Muscle of leg (tissue), 11 donors: ENCODE measurements around the gene SCAPER. TPM values are rescaled to one million over a fixed set of nuclear protein-coding genes. Genes with fewer than 3 reads are reported as not detected.

ENCODE experiments used
- DNase-seq: peaks from one replicate; pipeline ENCODE4 v3.0.0; 2013
- H3K27ac ChIP-seq: one replicate; pipeline ENCODE4 v1.5.1; 2013; ENCODE audit warnings: mild to moderate bottlenecking, low read length, control low read depth
- H3K27me3 ChIP-seq: one replicate; pipeline ENCODE4 v1.6.1; 2013; ENCODE audit warnings: low read length; ENCODE audit not compliant: control insufficient read depth, insufficient read depth
- H3K36me3 ChIP-seq: one replicate; pipeline ENCODE4 v1.6.1; 2013; ENCODE audit warnings: low read length; ENCODE audit not compliant: control insufficient read depth, insufficient read depth
- H3K4me1 ChIP-seq: one replicate; pipeline ENCODE4 v1.6.1; 2013; ENCODE audit warnings: low read length; ENCODE audit not compliant: control insufficient read depth, insufficient read depth
- H3K4me3 ChIP-seq: one replicate; pipeline ENCODE4 v1.5.1; 2013; ENCODE audit warnings: low read length, control low read depth
- H3K9me3 ChIP-seq: replicated peaks from 2 replicates; pipeline ENCODE4 v1.6.1; 2013; ENCODE audit warnings: low read depth, low read length; ENCODE audit not compliant: control insufficient read depth
- WGBS: methylation state at CpG from one replicate; pipeline ENCODE4 v1.1.5; 2013; ENCODE audit warnings: missing lambda C conversion rate; ENCODE audit not compliant: insufficient coverage; 5-methylcytosine and 5-hydroxymethylcytosine counted together
- polyA plus RNA-seq, 8 donors: library from polyadenylated mRNA; unstranded; fragments of 120-200 nt; gene quantifications; one replicate each; pipeline versions ENCODE4 v1.2.1 to v1.2.3, GENCODE V29; 2013; ENCODE audit warnings: inconsistent platforms in 1 of 8, low replicate concordance in 1 of 8; ENCODE audit not compliant: insufficient read length in 8 of 8, insufficient read depth in 1 of 8
- total RNA-seq: library from RNA; stranded (reverse); fragments of 120-200 nt; gene quantifications from one replicate; pipeline ENCODE4 v1.2.4, GENCODE V29; 2013

SCAPER gene
- total and polyA plus RNA-seq, 9 donors: 61.5 to 83.1 (median 73.5) TPM

DNA sequence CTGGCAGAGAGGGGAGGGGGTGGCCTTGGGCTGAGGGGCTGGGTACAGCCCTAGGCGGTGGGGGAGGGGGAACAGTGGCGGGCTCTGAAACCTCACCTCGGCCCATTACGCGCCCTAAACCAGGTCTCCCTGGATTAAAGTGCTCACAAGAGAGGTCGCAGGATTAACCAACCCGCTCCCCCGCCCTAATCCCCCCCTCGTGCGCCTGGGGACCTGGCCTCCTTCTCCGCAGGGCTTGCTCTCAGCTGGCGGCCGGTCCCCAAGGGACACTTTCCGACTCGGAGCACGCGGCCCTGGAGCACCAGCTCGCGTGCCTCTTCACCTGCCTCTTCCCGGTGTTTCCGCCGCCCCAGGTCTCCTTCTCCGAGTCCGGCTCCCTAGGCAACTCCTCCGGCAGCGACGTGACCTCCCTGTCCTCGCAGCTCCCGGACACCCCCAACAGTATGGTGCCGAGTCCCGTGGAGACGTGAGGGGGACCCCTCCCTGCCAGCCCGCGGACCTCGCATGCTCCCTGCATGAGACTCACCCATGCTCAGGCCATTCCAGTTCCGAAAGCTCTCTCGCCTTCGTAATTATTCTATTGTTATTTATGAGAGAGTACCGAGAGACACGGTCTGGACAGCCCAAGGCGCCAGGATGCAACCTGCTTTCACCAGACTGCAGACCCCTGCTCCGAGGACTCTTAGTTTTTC lies 563.6 kb downstream of the SCAPER start:
- no peak for DNase-seq
- Histone ChIP-seq H3K36me3 (no peaks in the 10 kb centered on the region), H3K27ac (no peak overlapping the region), H3K4me3 (no peak overlapping the region), H3K9me3 (no peaks in the 10 kb centered on the region), H3K27me3 (peaks cover 93% of the 10 kb centered on the region), H3K4me1 (peaks cover 59% of the 10 kb centered on the region)
- WGBS: 3% methylated on average over 33 of the region's 42 CpGs

DNA sequence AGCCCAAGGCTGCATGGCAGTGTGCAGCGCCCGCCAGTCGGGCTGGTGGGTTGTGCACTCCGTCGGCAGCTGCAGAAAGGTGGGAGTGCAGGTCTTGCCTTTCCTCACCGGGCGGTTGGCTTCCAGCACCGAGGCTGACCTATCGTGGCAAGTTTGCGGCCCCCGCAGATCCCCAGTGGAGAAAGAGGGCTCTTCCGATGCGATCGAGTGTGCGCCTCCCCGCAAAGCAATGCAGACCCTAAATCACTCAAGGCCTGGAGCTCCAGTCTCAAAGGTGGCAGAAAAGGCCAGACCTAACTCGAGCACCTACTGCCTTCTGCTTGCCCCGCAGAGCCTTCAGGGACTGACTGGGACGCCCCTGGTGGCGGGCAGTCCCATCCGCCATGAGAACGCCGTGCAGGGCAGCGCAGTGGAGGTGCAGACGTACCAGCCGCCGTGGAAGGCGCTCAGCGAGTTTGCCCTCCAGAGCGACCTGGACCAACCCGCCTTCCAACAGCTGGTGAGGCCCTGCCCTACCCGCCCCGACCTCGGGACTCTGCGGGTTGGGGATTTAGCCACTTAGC lies 564.3 kb downstream of the SCAPER start:
- H3K9me3 ChIP-seq: no peaks in the 10 kb centered on the region
- H3K4me1 ChIP-seq: peaks cover 59% of the 10 kb centered on the region
- 2% methylated on average over 31 of the region's 35 CpGs for WGBS
- no peak overlapping the region for H3K27ac ChIP-seq
- no peak overlapping the region for H3K4me3 ChIP-seq
- H3K36me3 ChIP-seq: no peaks in the 10 kb centered on the region
- H3K27me3 ChIP-seq: peaks cover 93% of the 10 kb centered on the region
- DNase-seq: no peak

DNA sequence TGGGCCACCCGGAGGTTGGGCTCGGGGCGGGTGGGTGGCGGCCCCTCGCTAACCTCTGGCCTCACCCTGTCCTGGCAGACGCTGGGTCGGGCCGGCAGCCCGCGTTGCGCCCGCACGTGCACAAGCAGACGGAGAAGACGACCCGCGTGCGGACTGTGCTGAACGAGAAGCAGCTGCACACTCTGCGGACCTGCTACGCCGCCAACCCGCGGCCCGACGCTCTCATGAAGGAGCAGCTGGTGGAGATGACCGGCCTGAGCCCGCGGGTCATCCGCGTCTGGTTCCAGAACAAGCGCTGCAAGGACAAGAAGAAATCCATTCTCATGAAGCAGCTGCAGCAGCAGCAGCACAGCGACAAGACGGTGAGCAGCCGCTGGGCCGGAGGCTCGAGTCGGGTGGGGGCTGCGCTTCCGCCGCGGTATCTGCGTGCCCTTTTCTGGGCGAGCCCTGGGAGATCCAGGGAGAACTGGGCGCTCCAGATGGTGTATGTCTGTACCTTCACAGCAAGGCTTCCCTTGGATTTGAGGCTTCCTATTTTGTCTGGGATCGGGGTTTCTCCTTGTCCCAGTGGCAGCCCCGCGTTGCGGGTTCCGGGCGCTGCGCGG lies 564.8 kb downstream of the SCAPER start:
- Histone ChIP-seq H3K27me3 (peaks cover 93% of the 10 kb centered on the region), H3K4me3 (peak overlapping the region; percentile 22), H3K9me3 (no peaks in the 10 kb centered on the region), H3K36me3 (no peaks in the 10 kb centered on the region), H3K4me1 (peaks cover 61% of the 10 kb centered on the region), H3K27ac (no peak overlapping the region)
- peak; percentile 67 for DNase-seq
- 2% methylated on average over 53 of the region's 53 CpGs for WGBS

DNA sequence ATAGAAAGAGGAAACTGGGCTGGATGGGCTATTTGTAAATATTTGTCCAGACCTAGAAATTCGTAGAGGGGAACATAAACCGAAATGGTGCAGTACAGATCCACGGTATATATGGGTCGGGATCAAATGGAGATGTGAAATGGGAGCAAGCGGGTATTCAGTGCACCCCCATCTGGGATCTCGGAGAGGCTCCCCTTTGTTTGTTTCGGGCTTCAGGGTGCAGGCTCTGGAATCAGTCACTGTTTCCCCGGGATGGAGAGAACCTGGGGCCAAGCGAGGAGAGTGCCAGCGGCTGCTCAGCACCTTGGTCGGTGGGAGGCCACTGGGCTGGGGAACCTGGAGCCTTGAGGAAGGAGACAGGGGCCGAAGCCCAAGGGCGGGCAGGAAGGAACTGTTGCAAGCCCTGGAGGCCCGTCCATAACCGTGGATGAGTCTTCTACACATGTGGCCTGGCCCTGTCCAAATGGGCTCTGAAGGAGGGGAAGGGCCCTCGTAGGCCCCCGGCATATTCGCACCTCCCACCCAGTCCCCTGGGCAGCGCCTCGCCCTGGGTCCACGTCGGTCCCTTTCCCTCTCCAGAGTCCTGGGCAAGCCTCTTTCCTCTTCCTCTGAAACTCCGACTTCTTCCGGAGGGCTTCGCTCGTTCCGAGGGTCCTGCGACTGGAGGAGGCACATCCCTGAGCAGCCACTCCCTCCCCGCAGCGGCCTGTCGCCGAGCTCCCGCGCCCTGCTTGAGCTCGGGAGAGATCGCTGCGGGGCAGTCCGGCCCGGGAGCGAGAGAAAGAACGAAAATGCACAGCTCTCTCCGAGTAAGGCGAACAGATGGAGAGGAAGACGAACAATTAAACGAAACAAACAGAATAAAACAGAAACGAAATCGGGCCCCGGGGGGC lies 565.6 kb downstream of the SCAPER start:
- Histone ChIP-seq H3K4me3 (peak overlapping the region; percentile 22), H3K9me3 (no peaks in the 10 kb centered on the region), H3K4me1 (peaks cover 66% of the 10 kb centered on the region), H3K27me3 (peaks cover 96% of the 10 kb centered on the region), H3K27ac (no peak overlapping the region), H3K36me3 (no peaks in the 10 kb centered on the region)
- peak; percentile 48 for DNase-seq
- WGBS: 9% methylated on average over 43 of the region's 48 CpGs

DNA sequence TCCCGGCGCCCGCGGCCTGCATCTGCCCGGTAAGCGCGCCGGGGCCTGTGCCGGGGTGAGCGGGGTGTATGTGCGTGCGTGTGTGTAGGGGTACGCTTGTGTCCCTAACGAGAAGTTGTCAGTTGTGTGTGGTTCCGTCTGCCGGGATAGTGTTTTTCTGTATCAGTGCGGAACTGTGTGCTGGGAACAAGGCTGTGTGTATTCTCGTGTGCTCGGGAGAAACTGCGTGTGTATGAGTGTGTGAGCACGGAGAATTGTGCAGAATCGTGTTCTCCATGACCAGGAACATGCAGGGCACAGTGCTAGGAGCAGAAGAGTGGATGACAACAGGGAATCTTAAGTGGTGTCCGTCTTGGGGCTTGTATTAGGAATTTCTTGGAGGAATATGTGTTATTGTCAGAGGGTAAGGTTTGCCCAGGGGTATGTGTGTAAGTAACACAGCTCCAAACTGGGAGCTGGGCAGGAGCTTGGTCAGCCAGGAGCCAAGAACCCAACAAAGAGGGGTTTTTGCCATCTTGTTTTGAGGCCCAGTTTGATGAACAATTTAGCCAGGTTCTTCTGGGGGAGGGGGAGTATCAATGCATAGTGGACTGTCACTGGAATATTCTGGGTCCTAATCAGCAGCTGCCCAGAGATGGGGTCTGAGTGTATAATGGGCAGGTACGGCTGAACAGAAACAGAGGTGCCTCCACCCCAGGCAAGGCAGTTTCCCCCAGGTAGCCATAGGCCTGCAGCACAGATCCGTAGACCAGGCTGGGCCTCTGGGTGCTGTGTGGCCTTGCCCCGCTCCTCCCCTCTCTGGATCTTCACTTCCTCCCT lies 566.4 kb downstream of the SCAPER start:
- Histone ChIP-seq H3K4me1 (peaks cover 66% of the 10 kb centered on the region), H3K36me3 (no peaks in the 10 kb centered on the region), H3K9me3 (no peaks in the 10 kb centered on the region), H3K27me3 (peaks cover 99% of the 10 kb centered on the region), H3K27ac (no peak overlapping the region), H3K4me3 (no peak overlapping the region)
- 18% methylated on average over 22 of the region's 26 CpGs for WGBS
- DNase-seq: no peak

DNA sequence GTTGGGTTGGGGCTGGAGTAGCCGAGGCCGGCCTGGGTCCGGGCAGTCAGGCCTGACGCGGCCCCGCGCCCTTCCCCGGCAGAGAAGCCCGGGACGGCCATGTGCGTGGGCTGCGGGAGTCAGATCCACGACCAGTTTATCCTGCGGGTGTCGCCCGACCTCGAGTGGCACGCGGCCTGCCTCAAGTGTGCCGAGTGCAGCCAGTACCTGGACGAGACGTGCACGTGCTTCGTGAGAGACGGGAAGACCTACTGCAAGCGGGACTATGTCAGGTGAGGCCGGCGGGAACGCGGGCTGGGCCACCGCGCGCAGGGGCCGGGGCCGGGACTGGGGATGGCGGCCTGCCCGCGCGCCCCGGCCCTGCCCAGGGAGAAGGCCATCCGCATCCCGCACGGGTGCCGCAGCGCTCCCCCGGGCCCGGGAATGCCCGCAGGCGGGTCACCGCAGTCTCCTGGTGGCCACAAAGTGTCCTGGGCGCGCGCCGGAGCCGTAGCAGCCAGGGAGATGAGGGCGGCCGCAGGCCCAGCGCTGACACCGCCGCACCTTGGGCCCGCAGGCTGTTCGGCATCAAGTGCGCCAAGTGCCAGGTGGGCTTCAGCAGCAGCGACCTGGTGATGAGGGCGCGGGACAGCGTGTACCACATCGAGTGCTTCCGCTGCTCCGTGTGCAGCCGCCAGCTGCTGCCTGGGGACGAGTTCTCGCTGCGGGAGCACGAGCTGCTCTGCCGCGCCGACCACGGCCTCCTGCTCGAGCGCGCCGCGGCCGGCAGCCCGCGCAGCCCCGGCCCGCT lies 567.2 kb downstream of the SCAPER start:
- Histone ChIP-seq H3K4me1 (peaks cover 65% of the 10 kb centered on the region), H3K4me3 (no peak overlapping the region), H3K27ac (no peak overlapping the region), H3K9me3 (no peaks in the 10 kb centered on the region), H3K27me3 (peaks cover 99% of the 10 kb centered on the region), H3K36me3 (no peaks in the 10 kb centered on the region)
- WGBS: 2% methylated on average over 89 of the region's 89 CpGs
- peak; percentile 20 for DNase-seq

DNA sequence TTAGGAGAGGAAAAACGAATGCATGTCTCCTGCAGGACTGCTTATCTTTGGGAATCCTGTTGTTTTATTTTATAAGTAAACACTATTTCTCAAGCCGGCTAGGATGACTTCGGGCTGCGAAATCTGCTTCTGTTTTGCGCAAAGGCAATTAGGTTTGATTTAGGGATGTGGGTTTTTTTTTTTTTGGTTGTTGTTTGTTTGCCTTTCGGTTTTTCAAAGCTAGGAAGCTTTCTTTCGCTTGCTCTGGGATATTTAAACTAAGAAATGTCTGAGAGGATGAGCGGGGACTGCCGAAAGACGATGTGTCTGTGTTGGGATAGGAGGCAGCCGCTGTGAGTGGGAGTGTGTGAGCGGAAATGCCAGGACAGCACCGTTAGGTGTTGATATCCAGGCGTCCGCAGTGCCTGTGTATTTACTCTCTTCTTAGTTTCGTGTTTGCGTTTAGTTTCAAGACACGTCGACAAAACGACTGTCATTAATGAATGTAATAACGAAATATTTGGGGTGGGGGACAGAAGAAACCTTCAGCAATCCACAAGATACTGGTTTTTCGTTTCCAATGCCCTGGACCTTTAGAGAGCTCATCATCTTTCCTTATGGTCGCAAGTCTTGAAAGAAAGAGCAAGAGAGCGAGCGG lies 568.0 kb downstream of the SCAPER start:
- Histone ChIP-seq H3K9me3 (no peaks in the 10 kb centered on the region), H3K27ac (no peak overlapping the region), H3K36me3 (no peaks in the 10 kb centered on the region), H3K4me1 (peaks cover 62% of the 10 kb centered on the region), H3K27me3 (peaks cover 100% of the 10 kb centered on the region), H3K4me3 (no peak overlapping the region)
- DNase-seq: no peak
- WGBS: 4% methylated on average over 16 of the region's 25 CpGs

DNA sequence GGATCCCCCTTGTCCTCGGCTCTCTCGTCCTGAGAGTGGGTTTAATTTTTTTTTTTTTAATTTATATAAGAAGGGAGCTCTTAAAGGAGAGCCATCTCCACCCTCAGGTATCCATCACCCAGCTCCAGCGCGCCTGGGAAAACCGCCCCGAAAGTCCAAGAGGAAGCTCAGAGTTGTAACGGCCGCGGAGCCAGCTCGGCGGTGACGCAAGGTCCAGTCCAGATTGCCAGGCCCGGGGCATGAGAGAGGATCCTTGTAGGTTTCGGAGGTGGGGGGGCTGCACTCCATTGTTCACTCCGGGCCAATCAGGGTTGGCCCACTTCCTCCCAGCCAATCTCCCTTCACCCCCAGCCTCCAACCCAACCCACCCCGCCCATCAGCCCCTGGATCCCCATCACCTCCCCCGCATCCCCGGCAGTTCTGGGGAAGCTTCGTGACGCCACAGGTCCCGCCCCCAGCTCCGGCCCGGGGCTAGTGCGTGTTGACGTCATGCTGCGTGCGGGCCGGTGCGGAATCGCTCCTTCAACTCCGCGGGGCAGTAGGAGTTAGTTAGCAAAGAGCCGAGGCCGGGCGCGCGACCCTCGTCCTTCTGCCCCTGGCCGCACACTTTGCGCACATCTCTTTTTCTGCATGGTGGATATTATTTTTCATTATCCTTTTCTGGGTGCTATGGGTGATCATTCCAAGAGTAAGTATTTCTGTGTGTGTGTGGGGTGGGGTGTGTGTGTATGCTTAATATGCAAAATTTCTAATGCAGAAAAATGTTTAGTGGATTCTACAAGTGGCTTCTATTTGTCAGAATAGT lies 568.7 kb downstream of the SCAPER start, which contains the start of gene ISL2:
Gene ISL2 (plus strand): TSS at position 520 of the 805 bp plus-strand sequence. CDS start 111 bp downstream, at position 631.
- Histone ChIP-seq H3K9me3 (no peaks in the 10 kb centered on the region), H3K4me1 (peaks cover 55% of the 10 kb centered on the region), H3K27me3 (peaks cover 93% of the 10 kb centered on the region), H3K36me3 (no peaks in the 10 kb centered on the region), H3K27ac (no peak within 1 kb of the TSS), H3K4me3 (no peak within 1 kb of the TSS)
- WGBS: under 1% methylated on average over 18 of the region's 40 CpGs
- peak; percentile 41 for DNase-seq
